Central memory CD4-positive, alpha-beta T cell (primary cell): ENCODE data around the gene TCEAL7.

Source experiments
- DNase-seq: peaks from one replicate; pipeline ENCODE4 v3.0.0; 2022

Gene TCEAL7

GRCh38 chrX:103369479-103369878 is 39.4 kb downstream of the TCEAL7 start:
- no peak for DNase-seq

- no peak for DNase-seq
These were observed 42.8 kb downstream of the TCEAL7 start for GRCh38 chrX:103372886-103373285.

GRCh38 chrX:103373581-103373980 is 43.5 kb downstream of the TCEAL7 start:
- DNase-seq = no peak

- DNase-seq = peak; percentile 18
These were observed 46.3 kb downstream of the TCEAL7 start, which contains the start of gene BEX3 for GRCh38 chrX:103376118-103376978. Gene BEX3 (plus strand): TSS chrX:103376538. CDS start chrX:103377522, 984 bp downstream.

GRCh38 chrX:103376979-103377324 is 46.9 kb downstream of the TCEAL7 start:
- DNase-seq = no peak

- no peak for DNase-seq
These were observed 49.0 kb downstream of the TCEAL7 start for GRCh38 chrX:103378990-103379389.
